DMS 273 treated with DMSO at 0.1 percent for 48 hours (cell line): ENCODE data around the gene FAM98A.

Experiments
- DNase-seq: peaks from one replicate; lab custom pipeline; 2025; lab: John Stamatoyannopoulos, UW

Gene FAM98A

DNA sequence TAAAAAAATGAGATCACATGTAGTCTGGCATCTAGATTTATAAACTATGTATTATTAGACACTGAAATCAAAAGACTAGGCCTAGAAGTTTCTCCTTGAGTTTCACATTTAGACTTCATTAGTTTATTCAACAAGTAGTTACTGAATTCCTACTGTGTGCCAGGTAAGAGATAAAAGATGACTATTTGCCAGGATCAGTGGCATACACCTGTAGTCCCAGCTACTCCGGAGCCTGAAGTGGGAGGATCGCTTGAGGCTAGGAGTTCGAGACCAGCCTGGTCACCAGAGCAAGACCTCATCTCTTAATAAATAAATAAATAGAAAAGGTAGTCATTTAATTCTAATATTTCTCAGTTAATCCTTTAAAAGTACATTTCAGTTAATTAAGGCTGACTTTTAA, 2.1 kb downstream of the FAM98A start:
- DNase-seq, result no peak

DNA sequence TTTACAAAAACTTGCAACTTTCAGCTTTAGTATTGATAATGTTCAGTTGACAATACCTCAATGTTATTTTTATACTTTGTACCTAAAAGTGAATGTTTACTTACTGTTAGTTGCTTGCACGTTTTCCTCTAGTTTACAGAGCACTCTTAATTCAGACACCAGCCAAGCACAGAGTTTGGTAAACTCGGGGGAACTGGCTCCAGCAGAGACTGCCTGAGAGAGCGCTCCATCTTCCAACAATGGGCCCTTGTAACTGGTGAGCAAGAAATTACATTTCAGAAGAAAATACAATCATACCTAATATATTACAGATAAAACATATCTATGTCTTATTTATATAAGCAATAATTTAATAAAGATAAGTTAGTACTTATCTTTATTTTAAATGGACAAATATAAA, 3.7 kb downstream of the FAM98A start:
- no peak for DNase-seq

DNA sequence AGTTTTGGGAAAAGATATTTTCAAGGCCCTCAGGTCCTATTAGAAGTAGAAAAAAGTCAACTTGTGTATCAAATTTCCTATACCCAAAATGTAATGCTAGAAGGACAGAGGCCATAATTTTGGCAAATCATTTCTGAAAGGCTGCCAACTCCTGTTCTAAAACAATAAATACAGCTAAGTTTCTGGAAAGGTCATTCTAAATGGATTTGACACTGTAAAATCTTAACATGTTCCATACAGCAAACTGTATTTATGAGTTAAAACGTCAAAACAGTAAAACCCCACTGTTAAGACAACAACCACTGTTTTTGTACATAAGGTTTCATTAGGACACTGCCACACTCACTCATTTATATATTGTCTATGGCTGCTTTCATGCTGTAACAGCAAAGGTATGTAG, 9.7 kb downstream of the FAM98A start:
- no peak for DNase-seq

DNA sequence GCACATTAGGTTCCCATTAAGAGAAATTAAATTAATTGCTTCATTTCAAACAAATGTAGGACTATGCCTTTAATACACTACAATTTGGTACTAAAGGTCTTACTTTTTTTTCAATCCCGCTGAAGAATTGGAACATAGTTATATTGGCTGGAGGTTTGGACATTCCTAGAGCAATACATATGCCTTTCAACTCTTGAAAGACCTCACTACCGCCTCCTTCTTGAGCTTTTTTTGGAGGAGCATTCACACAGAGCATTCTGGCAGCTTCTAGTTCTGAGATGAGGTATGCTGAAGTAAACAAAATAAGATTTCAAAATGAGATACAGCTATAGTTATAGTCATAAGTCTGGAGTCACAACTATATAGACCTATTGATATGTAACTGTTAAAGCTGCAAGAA, 10.9 kb downstream of the FAM98A start:
- no peak for DNase-seq

DNA sequence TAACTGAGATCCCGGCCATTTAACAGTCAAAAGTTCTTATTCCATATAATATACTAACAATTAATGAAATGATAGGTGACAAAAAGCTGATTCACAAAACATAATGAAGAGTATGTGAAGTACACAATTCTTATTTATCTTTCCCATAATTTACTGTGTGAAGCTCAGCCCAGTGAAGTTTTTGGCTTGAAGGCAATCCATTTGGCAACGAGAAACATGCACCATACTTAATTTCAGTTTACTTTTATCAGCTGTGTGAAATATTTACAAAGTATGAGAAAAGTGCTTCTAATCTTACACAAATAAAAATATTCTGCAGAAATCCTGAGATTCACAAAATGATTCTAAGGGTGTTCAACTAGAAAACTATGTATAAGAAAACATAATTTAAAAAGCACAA, 12.3 kb downstream of the FAM98A start:
- no peak for DNase-seq

DNA sequence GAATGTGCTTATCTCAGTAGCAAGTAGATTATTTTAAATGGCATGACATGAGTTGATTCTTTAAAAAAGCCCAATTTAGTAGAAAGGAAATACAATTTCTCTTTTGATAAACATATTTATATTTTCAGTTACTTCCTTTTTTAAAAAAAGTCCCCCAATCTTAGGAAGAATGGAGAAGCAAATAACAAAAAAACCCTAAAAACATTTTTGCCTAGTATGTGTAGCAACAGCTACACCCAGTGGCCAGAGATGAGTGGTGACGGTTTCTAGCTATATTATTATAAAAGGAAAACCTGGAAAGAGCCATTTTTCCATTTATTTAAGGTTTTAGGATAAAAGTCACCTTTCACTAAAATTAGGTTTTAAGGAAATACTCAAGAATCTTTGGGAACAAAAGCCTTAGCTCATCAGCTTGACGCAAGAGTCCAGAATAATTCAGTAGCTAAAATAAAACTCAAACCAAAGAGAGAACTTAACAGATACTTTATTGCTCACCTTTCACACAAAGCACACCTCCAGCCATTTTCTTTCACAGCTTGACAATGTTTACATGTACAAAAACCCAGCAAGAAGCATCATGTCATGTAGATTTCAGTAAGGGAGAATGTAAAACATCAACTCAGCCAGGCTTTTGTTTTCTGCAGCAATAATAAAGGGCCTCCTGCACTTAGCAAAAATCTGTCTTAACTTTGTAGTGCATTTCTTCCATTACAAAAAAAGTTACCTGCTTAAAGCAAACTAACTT, 15.7 kb downstream of the FAM98A start:
- DNase-seq, result peak; percentile 3

DNA sequence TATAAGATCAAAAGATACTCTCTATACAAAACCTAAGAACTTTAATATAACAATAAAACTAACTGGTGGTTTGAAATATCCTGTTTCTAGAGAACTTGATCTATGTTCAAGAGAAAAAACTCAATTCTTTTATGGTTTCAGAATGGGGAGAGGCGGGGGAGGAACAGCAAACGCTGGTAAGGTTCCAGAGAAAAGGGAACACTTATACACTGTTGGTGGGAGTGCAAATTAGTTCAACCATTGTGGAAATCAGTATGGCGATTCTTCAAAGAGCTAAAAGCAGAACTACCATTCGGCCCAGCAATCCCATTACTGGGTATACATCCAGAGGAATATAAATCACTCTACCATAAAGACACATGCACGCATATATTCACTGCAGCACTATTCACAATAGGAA, 17.2 kb downstream of the FAM98A start:
- no peak for DNase-seq

DNA sequence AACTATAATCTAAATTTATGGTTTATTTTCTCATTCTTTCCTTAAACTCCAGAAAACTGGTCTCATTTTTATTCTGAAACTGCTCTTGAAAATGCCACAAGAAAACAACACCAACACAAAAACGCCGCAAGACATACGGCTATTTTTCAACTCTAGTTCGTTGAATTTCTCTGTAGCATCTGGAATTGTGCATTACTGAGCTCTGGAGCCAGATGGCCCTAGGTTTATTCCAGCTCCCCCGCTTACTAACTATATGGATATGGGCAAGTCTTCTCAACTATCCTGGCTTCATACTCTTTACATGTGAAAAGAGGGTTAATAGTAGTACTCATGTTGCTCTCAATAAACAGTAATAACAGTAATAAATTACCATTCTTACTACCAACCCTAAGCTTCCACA, 19.9 kb downstream of the FAM98A start:
- peak; percentile 39 for DNase-seq

DNA sequence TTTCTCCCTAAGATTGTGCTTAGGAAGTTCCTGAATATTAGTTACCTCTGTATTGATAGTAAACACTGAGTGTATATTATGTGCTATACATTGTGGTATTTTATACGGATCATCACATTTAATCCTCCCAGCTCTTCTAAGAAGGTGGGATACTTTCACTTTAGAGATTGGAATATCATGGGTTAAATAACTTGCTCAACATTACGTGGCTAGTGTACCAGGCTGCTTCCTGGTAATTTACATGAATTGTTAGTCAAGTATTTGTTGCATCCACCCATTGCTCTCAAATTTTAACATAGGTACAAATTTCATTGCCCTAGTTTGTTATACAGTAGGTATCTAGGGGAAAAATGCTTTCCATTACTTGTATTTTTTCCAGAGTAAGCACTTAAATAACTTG, 21.4 kb downstream of the FAM98A start:
- no peak for DNase-seq

DNA sequence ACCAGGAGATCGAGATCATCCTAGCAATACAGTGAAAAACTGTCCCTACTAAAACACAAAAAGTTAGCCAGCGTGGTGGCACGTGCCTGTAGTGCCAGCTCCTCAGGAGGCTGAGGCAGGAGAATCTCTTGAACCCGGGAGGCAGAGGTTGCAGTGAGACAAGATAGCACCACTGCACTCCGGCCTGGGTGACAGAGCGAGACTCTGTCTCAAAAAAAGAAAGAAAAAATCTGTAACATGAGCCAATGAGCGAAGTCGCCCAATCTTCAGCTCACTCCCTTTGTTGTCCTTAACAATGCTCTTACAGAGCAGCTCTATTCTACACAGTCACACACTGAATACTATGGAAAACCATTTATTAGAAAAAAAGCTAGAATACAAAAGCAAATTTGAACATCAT, 22.0 kb downstream of the FAM98A start:
- no peak for DNase-seq

DNA sequence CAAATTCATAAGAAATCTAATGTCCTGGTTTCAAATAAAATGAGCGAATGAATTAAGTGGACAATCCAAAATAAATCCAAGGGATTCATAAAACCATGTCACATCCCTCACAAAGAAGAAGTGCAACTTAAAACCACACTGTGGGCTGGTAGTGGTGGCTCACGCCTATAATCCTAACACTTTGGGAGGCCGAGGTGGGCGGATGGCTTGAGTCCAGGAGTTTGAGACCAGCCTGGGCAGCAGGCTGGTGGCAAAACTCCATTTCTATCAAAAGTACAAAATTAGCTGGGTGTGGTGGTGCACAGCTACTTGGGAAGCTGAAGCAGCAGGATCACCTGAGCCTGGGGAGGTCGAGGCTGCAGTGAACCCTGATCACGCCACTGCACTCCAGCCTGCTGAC, 25.4 kb downstream of the FAM98A start:
- DNase-seq, result no peak

DNA sequence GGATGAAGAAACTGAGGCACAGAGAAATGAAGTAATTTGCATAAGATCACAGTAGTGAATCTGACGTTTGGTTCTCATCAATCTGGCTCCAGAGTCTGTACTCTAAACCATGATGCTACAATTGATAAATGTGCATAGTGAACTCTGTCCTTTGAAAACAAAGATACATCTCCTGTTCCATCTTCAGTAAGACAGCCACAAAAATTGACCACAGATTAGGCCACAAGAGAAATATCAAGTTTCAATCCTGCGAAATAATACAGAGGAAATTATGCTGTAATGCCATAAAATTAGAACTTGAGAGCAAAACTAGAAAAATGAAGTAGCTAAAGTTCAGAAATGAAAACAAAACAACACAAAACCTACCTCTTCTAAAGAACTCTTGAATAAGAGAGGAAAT, 28.4 kb downstream of the FAM98A start:
- no peak for DNase-seq

DNA sequence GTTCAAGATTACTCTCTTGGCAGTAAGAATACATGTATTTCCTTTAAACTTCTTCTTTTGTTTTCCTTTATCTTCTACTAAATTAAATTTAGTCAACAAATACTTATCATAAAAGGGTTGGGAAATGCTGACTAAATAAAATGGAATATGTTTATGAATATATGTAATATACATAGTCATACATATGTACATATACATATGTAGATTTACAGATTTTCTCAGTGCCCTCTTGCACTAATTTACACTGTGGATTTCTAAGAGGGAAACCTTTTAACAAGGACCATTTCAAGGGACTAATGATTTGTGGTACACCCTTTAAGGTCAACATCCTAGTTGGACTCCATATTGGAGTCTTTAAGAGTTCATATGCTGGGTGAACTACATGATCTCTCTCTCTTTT, 37.2 kb downstream of the FAM98A start:
- no peak for DNase-seq

DNA sequence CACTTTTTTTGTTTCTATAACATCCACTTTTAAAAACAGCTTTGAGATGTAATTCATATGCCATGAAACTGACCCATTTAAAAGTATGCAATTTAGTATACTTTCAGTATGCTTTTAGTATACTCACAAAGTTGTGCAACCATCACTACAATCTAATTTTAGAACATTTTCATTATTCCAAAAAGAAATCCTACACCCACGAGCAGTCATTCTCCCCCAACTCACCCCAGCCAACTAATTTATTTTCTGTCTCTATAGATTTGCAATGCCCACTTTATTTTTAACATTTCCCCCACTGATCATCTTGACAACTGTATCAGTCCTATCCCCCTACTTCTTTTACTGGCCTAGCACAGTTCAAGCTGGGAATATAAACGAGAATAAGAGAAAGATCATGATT, 39.1 kb downstream of the FAM98A start:
- no peak for DNase-seq

DNA sequence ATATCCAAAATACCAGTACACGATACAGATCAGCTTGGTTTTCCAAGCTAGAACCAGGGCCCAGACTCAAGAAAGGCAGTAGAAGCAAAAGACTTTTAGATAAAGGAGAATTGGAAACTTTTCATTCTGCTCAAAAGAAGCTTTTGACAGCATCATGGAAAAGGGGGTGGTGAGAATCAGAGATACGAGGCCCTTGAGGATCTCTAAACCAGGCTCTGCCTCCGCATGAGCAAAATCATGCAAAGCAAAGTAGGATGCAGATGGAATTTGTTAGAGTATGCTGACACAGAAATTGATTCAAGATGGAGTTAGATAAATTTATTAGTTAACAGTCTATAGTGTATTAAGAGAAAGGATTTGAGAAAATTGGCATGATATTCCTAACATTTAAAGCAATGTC, 39.8 kb downstream of the FAM98A start:
- DNase-seq, result no peak

DNA sequence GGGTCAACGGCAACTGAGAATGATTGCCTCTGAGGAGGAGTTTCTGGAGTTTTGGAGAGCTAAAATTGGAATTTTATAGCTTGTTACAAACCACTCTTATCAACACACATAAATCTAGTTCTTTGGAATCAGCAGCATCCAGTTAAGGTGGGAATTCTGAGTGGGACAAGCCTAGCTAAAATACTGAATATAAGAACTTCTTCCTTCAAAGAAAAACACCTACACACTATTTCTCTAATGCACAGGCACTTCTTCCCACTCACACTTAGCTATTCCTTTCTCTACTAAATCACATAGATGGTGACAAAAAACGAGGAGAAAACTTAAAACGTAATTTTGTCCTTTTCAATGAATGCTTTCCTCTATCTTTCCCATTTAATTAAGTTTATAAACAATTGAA, 43.4 kb downstream of the FAM98A start:
- no peak for DNase-seq

DNA sequence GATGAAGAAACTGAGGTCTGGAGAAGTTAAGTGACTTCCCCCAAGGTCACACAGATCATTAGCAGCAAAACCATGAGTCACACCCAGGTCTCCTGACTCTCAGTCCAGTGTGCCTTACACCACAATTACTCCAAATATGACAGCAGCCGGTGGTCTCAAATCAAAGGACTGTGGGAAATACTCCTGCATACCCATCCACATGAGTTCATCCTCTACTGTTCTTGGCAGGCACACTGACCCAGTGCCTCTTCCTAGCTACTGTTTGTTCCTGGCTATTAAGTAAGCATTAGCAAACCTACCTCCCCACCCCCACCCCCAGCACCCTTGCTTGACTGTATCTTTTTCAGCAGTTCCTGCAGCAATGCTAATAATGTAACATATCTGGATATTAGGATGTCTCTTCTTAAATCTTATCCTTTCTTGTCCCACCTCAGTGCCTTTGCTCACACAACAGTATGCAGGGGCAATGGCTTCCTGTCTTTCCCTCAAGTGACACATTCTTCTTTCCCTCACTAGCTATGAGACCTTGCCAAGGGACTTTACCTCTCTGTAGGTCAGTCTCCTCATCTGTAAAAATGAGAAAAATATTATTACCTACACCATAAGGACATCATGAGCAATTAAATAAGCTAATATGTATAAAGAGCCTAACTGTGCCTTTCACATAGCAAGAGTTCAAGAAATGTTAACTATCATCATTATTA, 46.2 kb downstream of the FAM98A start:
- DNase-seq, result no peak

DNA sequence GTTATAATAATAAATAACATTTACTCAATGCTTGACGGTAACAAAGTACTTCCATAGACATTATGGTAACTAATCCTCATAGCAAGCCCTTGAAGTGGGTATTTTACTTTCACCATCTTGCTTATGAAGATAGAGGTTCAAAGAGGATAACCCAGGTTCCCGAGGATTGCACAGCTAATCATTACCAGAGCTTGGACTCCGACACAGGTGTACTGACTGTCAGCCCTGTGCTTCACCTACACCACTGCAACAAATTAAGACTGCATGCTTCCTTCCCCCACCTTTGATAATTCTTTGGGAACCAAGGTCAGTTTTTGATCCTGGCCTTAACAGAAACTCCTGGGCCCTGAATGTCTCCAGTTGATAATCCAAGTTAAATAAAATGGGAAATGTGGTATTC, 48.9 kb downstream of the FAM98A start:
- no peak for DNase-seq

DNA sequence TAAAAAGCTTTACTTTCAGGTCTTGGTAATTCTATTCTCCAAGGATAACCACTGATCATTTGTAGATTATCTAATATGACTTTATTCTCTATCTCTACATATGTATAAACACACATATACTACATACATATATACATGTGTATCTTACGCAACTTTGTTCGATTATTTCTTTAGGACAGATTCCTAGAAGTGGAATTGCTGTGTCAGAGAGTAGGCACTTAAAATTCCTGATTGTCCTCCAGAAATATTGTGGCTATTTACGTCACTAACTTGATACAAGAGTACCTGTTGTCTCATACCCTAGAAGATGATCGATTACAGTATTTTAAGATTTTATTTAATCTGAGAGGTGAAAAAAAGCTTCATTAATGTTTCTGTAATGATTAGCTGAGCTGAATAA, 57.9 kb downstream of the FAM98A start:
- no peak for DNase-seq

DNA sequence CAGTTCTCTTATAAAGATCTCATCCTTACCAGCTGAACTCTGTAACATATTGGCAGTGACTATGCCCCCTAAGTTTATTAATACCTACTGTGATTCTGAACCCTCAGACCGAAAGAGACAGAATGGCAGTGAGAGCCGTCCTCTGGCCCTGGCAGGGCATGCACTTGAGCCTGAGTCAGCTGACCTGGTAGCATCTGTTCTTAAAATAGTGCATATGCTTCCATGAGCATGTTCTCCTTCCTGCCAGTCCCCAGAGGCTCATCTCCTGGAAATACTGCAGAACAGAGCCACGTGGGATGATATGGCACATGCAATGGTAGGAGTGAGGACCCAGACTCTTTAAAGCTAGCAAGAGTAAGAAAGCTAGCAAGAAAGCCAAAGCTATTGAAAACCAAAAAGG, 63.7 kb downstream of the FAM98A start:
- DNase-seq, result peak; percentile 57
